GM18951 (cell line): ENCODE results near the gene SLC47A2.

ENCODE experiments used
- POLR2A ChIP-seq: IDR thresholded peaks from 4 replicates; pipeline ENCODE4 v1.6.1; 2011; ENCODE audit warnings: mild to moderate bottlenecking; ENCODE audit not compliant: insufficient read length, insufficient read depth; ENCODE audit errors: extremely low read depth
- in situ Hi-C: fragments of 300-500 bp; cut with MboI; formaldehyde crosslinking; loops from one replicate; pipeline ENCODE4 v1.12.0; 2022; ENCODE audit warnings: low sequenced_read_pairs, mixed read lengths, inconsistent platforms; ENCODE audit not compliant: unreplicated experiment

Gene SLC47A2

GRCh38 chr17:19641687-19642372 lies 74.6 kb downstream of the SLC47A2 start:
- in situ Hi-C loops, result no loop called here
- no peak for TF ChIP-seq POLR2A

GRCh38 chr17:19631905-19632304 lies 84.5 kb downstream of the SLC47A2 start:
- in situ Hi-C loops, result no loop called here
- TF ChIP-seq POLR2A, result no peak

- TF ChIP-seq POLR2A, result no peak
- in situ Hi-C loops, result no loop called here
Measured at GRCh38 chr17:19630661-19631060, 85.7 kb downstream of the SLC47A2 start.

DNA sequence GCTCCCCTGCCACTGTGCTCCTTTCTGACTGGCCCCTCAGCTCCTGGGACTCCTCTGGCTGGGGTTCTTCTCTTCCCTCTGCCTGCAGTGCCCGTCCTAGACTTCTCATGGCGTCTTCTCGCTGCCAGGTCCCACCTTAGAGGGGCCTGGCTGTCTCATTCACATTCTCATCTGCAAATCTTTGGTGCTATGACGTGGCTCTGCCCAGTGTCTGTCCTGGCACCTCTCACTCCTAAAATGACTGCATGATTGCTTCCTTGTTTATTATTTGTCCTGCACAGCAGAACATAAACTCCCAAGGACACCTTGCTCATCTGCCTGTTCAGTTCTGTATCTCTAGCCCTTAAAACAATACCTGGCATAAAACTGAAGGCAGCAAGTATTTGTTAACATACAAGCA lies 86.3 kb downstream of the SLC47A2 start:
- TF ChIP-seq POLR2A, result no peak
- in situ Hi-C loops, result no loop called here

- in situ Hi-C loops, result no loop called here
- no peak for TF ChIP-seq POLR2A
Measured at GRCh38 chr17:19629449-19629848, 86.9 kb downstream of the SLC47A2 start.
